ENCODE measurements around the gene HCN2.
"Not testable (repeated sequence)": the region's sequence is repeated elsewhere in the genome, so short reads cannot be mapped to it uniquely, and the experiment has no call there.

HCN2 gene

GRCh38 chr19:571566-571974 lies 18.1 kb upstream of the HCN2 start:
- no peak for DNase-seq

GRCh38 chr19:572140-572742 lies 17.4 kb upstream of the HCN2 start, which contains the start of gene BSG:
Gene BSG, plus strand, starts transcription at chr19:572596. Its CDS starts 39 bp downstream, at chr19:572635.
- peak; percentile 97 to 100 (median 98) for DNase-seq

GRCh38 chr19:572743-573518 lies 16.8 kb upstream of the HCN2 start:
- DNase-seq: no peak

GRCh38 chr19:573519-573825 lies 16.2 kb upstream of the HCN2 start:
- no peak for DNase-seq

- DNase-seq: no peak
Measured at GRCh38 chr19:574658-575526, 14.8 kb upstream of the HCN2 start.

- DNase-seq: no peak
Measured at GRCh38 chr19:575527-576506, 13.9 kb upstream of the HCN2 start.

GRCh38 chr19:576768-577438 lies 12.8 kb upstream of the HCN2 start:
- DNase-seq: no peak

GRCh38 chr19:577439-578392 lies 12.0 kb upstream of the HCN2 start:
- no peak for DNase-seq

GRCh38 chr19:579111-579841 lies 10.4 kb upstream of the HCN2 start:
- no peak for DNase-seq

- DNase-seq: no peak
Measured at GRCh38 chr19:579842-580155, 9.9 kb upstream of the HCN2 start.

- DNase-seq: no peak
Measured at GRCh38 chr19:580274-580835, 9.3 kb upstream of the HCN2 start.

- no peak for DNase-seq
Measured at GRCh38 chr19:581399-582111, 8.1 kb upstream of the HCN2 start.

GRCh38 chr19:582497-583197 lies 7.0 kb upstream of the HCN2 start:
- no peak for DNase-seq

GRCh38 chr19:583198-583967 lies 6.3 kb upstream of the HCN2 start:
- no peak for DNase-seq

- DNase-seq: no peak
Measured at GRCh38 chr19:583968-584239, 5.8 kb upstream of the HCN2 start.

- peak; percentile 39 to 65 (median 50) for DNase-seq
Measured at GRCh38 chr19:584240-585001, 5.3 kb upstream of the HCN2 start.

GRCh38 chr19:585146-585545 lies 4.5 kb upstream of the HCN2 start:
- not testable (repeated sequence) for DNase-seq

Measured in T-helper 1 cell (primary cell).